CD14-positive monocyte (primary cell): Measurements from ENCODE around the gene MAP1LC3B. TPM values are rescaled to one million over a fixed set of nuclear protein-coding genes. Genes with fewer than 3 reads are reported as not detected.
A peak's percentile ranks its signal among the peaks of the same experiment; 100 is the strongest.

ENCODE experiments used
- DNase-seq, 3 donors: peaks; one replicate each; pipeline ENCODE4 v3.0.0-alpha.2; 2011 to 2022
- H2AFZ ChIP-seq: 2 replicates; pipeline ENCODE4 v1.6.0; 2012; ENCODE audit warnings: mild to moderate bottlenecking, low read depth, low read length, inconsistent platforms; ENCODE audit not compliant: insufficient read depth, poor library complexity, severe bottlenecking
- H3K27ac ChIP-seq, 2 donors: 1 replicate in 1 of 2; 2 replicates in 1 of 2; pipeline ENCODE4 v1.5.1; 2012 to 2013; ENCODE audit warnings: low read length in 2 of 2, control low read depth in 1 of 2, inconsistent platforms in 1 of 2, low read depth in 1 of 2, mild to moderate bottlenecking in 1 of 2
- H3K27me3 ChIP-seq, 2 donors: one replicate each; pipeline versions ENCODE4 v1.6.0 to v1.6.1; 2011 to 2013; ENCODE audit warnings: low read length in 2 of 2; ENCODE audit not compliant: control insufficient read depth in 2 of 2, insufficient read depth in 2 of 2
- H3K36me3 ChIP-seq, 2 donors: replicated peaks in 1 of 2; 1 replicate in 1 of 2; 2 replicates in 1 of 2; pipeline versions ENCODE4 v1.5.1 to v1.6.1; 2012 to 2013; ENCODE audit warnings: low read length in 2 of 2, control low read depth in 1 of 2, inconsistent platforms in 1 of 2, mild to moderate bottlenecking in 1 of 2; ENCODE audit not compliant: insufficient read depth in 2 of 2, control insufficient read depth in 1 of 2
- H3K4me1 ChIP-seq, 2 donors: 1 replicate in 1 of 2; 2 replicates in 1 of 2; pipeline versions ENCODE4 v1.5.1 to v1.6.1; 2012 to 2013; ENCODE audit warnings: low read length in 2 of 2, control low read depth in 1 of 2, inconsistent platforms in 1 of 2, mild to moderate bottlenecking in 1 of 2, moderate library complexity in 1 of 2; ENCODE audit not compliant: insufficient read depth in 2 of 2, control insufficient read depth in 1 of 2
- H3K4me2 ChIP-seq: replicated peaks from 2 replicates; pipeline ENCODE3; 2012; ENCODE audit warnings: low read length, moderate library complexity, mild to moderate bottlenecking; ENCODE audit not compliant: poor library complexity, severe bottlenecking; ENCODE audit errors: extremely low read depth
- H3K4me3 ChIP-seq, 3 experiments: fragments of 200-600 bp in 1 of 3; sonication (generic) in 1 of 3; replicated peaks in 1 of 3; 1 replicate in 2 of 3; 2 replicates in 1 of 3; pipeline ENCODE4 v1.5.1; 2011 to 2013; ENCODE audit warnings: low read length in 3 of 3, mild to moderate bottlenecking in 3 of 3, control low read depth in 2 of 3, low read depth in 2 of 3, inconsistent platforms in 1 of 3, moderate library complexity in 1 of 3
- H3K79me2 ChIP-seq: 2 replicates; pipeline ENCODE4 v1.6.0; 2012; ENCODE audit warnings: mild to moderate bottlenecking, control low read depth, inconsistent platforms, low read length, moderate library complexity; ENCODE audit not compliant: insufficient read depth
- H3K9ac ChIP-seq: 2 replicates; pipeline ENCODE4 v1.6.0; 2017; ENCODE audit warnings: low read length, mild to moderate bottlenecking; ENCODE audit not compliant: insufficient read depth, poor library complexity, severe bottlenecking
- H3K9me3 ChIP-seq, 2 donors: replicated peaks in 1 of 2; 1 replicate in 1 of 2; 2 replicates in 1 of 2; pipeline versions ENCODE4 v1.5.1 to v1.6.1; 2012 to 2013; ENCODE audit warnings: low read length in 2 of 2, control low read depth in 1 of 2; ENCODE audit not compliant: control insufficient read depth in 1 of 2, insufficient read depth in 1 of 2
- H4K20me1 ChIP-seq: 2 replicates; pipeline ENCODE4 v1.6.0; 2012; ENCODE audit warnings: mild to moderate bottlenecking, low read length, control low read depth, moderate library complexity; ENCODE audit not compliant: insufficient read depth
- H3K27ac Mint-ChIP-seq, 7 donors: one replicate each; pipeline ENCODE4 v1.8.0; 2020; ENCODE audit warnings: mild to moderate bottlenecking in 7 of 7, mixed read lengths in 7 of 7, moderate library complexity in 6 of 7, inconsistent platforms in 2 of 7
- H3K27me3 Mint-ChIP-seq, 3 donors: one replicate each; pipeline ENCODE4 v1.8.0; 2021 to 2022; ENCODE audit warnings: low read depth in 3 of 3, mild to moderate bottlenecking in 3 of 3, mixed read lengths in 3 of 3, moderate library complexity in 3 of 3, inconsistent platforms in 1 of 3
- H3K36me3 Mint-ChIP-seq, 2 donors: one replicate each; pipeline ENCODE4 v1.8.0; 2020; ENCODE audit warnings: mixed read lengths in 2 of 2, inconsistent platforms in 1 of 2, mild to moderate bottlenecking in 1 of 2
- H3K4me1 Mint-ChIP-seq: one replicate; pipeline ENCODE4 v1.8.0; 2020; ENCODE audit warnings: mild to moderate bottlenecking, mixed read lengths
- H3K4me3 Mint-ChIP-seq, 2 donors: one replicate each; pipeline ENCODE4 v1.8.0; 2020; ENCODE audit warnings: mild to moderate bottlenecking in 2 of 2, mixed read lengths in 2 of 2, moderate library complexity in 1 of 2
- H3K9me3 Mint-ChIP-seq, 7 donors: one replicate each; pipeline ENCODE4 v1.8.0; 2020 to 2022; ENCODE audit warnings: mixed read lengths in 7 of 7, mild to moderate bottlenecking in 6 of 7, moderate library complexity in 6 of 7, inconsistent platforms in 2 of 7
- WGBS: methylation state at CpG from one replicate; pipeline ENCODE4 v1.1.5; 2013; ENCODE audit warnings: missing lambda C conversion rate; ENCODE audit not compliant: insufficient coverage; 5-methylcytosine and 5-hydroxymethylcytosine counted together
- intact Hi-C, 2 donors: fragments of 100-400 bp; cut with micrococcal nuclease; formaldehyde crosslinking; loops; one replicate each; pipeline versions ENCODE4 v1.15.0 to v1.15.1; 2023
- polyA plus RNA-seq, 3 donors: library from polyadenylated mRNA; depleted of rRNA in 1 of 3; unstranded in 2 of 3; stranded (reverse) in 1 of 3; fragments of 300-500 nt in 2 of 3; fragments of >200 nt in 1 of 3; fragmentation: Illumina TruSeq in 2 of 3; gene quantifications; 1 replicate in 2 of 3; 2 replicates in 1 of 3; pipeline ENCODE4 v1.2.3, GENCODE V29; 2012 to 2021
- TF ChIP-seq, protein P1 (sequence below): fragments of 200-600 bp; IDR thresholded peaks from one replicate; pipeline ENCODE4 v1.8.0; 2022; ENCODE audit warnings: antibody characterized with exemption, mild to moderate bottlenecking

MAP1LC3B gene
- polyA plus RNA-seq, 3 donors = 102 to 147 (median 140) TPM

DNA sequence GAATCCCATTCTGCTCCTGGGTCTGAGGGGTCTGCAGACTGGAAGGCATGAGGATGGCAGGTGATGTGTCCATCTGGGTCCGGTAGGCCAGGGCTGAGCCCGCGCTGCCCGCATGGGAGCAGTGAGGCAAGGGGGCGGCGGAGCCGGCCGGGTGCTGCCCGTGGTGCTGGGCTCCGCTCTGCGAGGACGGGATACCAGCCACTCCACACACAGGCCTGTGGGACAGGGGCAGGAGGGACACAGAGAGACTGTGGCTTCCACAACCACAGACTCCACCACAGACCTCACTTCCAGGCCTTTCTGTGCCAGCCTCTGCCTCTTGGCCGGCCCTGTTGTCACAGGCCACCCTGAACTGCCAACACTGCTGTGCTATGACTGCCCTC lies 25.4 kb downstream of the MAP1LC3B start:
- intact Hi-C loops = loop anchor here in 1 of 2 donors (5.0 kb wide), 1 partner anchor 220 kb away; no protein-coding TSS in a partner anchor
- Histone ChIP-seq H3K9me3 (no peaks in the 10 kb centered on the region), H3K79me2 (no peaks in the 10 kb centered on the region), H3K4me1 (no peaks in the 10 kb centered on the region), H3K27ac (no peak overlapping the region), H2AFZ (no peak overlapping the region), H3K4me2 (no peak overlapping the region), H4K20me1 (no peaks in the 10 kb centered on the region), H3K27me3 (no peaks in the 10 kb centered on the region), H3K4me3 (no peak overlapping the region), H3K36me3 (peaks cover 27 to 47% of the 10 kb centered on the region in 2 donors), H3K9ac (no peak overlapping the region)
- 74% methylated on average over 4 of the region's 13 CpGs for WGBS
- DNase-seq = no peak
- Mint-ChIP-seq H3K27ac (peak overlapping the region in 1 of 7 donors; percentile 35), H3K4me1 (no peaks in the 10 kb centered on the region), H3K36me3 (peaks cover 53 to 80% of the 10 kb centered on the region in 2 donors), H3K27me3 (peaks cover 0 to 3% (median 2%) of the 10 kb centered on the region in 3 donors), H3K9me3 (peaks cover 0 to 5% (median 0%) of the 10 kb centered on the region in 7 donors), H3K4me3 (no peak overlapping the region)
- TF ChIP-seq, protein P1, sequence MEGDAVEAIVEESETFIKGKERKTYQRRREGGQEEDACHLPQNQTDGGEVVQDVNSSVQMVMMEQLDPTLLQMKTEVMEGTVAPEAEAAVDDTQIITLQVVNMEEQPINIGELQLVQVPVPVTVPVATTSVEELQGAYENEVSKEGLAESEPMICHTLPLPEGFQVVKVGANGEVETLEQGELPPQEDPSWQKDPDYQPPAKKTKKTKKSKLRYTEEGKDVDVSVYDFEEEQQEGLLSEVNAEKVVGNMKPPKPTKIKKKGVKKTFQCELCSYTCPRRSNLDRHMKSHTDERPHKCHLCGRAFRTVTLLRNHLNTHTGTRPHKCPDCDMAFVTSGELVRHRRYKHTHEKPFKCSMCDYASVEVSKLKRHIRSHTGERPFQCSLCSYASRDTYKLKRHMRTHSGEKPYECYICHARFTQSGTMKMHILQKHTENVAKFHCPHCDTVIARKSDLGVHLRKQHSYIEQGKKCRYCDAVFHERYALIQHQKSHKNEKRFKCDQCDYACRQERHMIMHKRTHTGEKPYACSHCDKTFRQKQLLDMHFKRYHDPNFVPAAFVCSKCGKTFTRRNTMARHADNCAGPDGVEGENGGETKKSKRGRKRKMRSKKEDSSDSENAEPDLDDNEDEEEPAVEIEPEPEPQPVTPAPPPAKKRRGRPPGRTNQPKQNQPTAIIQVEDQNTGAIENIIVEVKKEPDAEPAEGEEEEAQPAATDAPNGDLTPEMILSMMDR = no peak

DNA sequence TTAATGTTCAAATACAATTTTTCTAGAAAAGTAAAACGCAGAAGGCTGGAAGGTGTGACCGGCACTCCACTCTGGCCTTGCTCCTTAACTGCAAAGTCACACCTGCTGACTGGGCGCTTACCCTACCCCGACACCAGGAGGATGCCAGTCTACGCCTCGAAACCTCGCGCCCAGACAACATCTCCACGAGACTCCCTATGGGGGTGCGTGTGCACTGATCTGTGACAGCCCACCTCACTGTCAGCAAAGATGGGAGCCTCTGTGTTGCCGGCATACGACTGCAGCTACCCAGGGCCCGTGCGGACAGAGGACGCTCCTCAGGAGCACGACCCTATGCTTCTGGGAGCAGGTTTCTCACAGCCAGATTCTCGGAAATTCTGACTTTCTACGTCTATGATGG lies 26.1 kb downstream of the MAP1LC3B start:
- Histone ChIP-seq H3K4me2 (no peak overlapping the region), H3K9ac (no peak overlapping the region), H3K27me3 (no peaks in the 10 kb centered on the region), H3K9me3 (no peaks in the 10 kb centered on the region), H3K4me1 (no peaks in the 10 kb centered on the region), H3K36me3 (peaks cover 27 to 48% of the 10 kb centered on the region in 2 donors), H3K4me3 (no peak overlapping the region), H3K79me2 (no peaks in the 10 kb centered on the region), H2AFZ (no peak overlapping the region), H4K20me1 (no peaks in the 10 kb centered on the region), H3K27ac (no peak overlapping the region)
- H3K4me3 Mint-ChIP-seq = no peak overlapping the region
- intact Hi-C loops = loop anchor here in 1 of 2 donors (5.0 kb wide), 1 partner anchor 219 kb away; no protein-coding TSS in a partner anchor
- TF ChIP-seq, protein P1 = no peak
- H3K27me3 Mint-ChIP-seq = peaks cover 0 to 3% (median 2%) of the 10 kb centered on the region in 3 donors
- peaks cover 0 to 3% (median 0%) of the 10 kb centered on the region in 7 donors for H3K9me3 Mint-ChIP-seq
- H3K4me1 Mint-ChIP-seq = no peaks in the 10 kb centered on the region
- DNase-seq = no peak
- H3K27ac Mint-ChIP-seq = no peak overlapping the region
- WGBS = 95% methylated on average over 18 of the region's 18 CpGs
- H3K36me3 Mint-ChIP-seq = peaks cover 53 to 79% of the 10 kb centered on the region in 2 donors
